GM13977 (cell line): Measurements from ENCODE around the gene GAB3.
A peak's percentile ranks its signal among the peaks of the same experiment; 100 is the strongest.

Source experiments
- DNase-seq: peaks from one replicate; pipeline ENCODE4 v3.0.0; 2012; ENCODE audit warnings: low spot score
- CTCF ChIP-seq: IDR thresholded peaks from 2 replicates; pipeline ENCODE4 v1.5.1; 2012; ENCODE audit warnings: mild to moderate bottlenecking, control low read depth; ENCODE audit not compliant: insufficient read depth; ENCODE audit errors: extremely low read depth, missing control alignments
- in situ Hi-C: fragments of 300-500 bp; cut with MboI; formaldehyde crosslinking; loops from one replicate; pipeline ENCODE4 v1.12.0; 2022; ENCODE audit warnings: low sequenced_read_pairs, low pct_unique_long_range_greater_than_20kb, mixed read lengths, inconsistent platforms; ENCODE audit not compliant: unreplicated experiment

Gene GAB3

GRCh38 chrX:154661170-154661569 lies 89.7 kb downstream of the GAB3 start:
- no peak for DNase-seq
- in situ Hi-C loops: no loop called here
- no peak for TF ChIP-seq CTCF

DNA sequence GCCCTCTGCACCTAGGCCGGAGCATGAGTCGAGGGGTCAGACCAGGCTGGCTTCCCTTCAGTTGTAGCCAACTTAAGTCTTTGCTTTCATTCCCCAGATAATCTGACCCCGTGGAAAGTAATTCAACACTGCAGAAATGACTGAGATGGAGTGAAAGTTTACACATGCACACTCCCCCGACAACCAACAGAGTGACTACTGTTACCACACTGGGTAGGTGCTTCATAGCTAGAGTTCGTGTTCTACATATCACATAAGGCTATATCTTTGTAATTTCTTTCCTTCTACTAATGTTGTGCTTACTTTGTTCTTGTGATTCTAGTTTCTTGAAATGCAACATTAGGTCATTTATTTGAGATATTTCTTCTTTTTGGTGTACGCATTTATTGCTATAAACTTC lies 90.3 kb downstream of the GAB3 start:
- in situ Hi-C loops: no loop called here
- TF ChIP-seq CTCF: no peak
- no peak for DNase-seq

GRCh38 chrX:154658957-154659356 lies 91.9 kb downstream of the GAB3 start:
- no peak for DNase-seq
- in situ Hi-C loops: no loop called here
- no peak for TF ChIP-seq CTCF

DNA sequence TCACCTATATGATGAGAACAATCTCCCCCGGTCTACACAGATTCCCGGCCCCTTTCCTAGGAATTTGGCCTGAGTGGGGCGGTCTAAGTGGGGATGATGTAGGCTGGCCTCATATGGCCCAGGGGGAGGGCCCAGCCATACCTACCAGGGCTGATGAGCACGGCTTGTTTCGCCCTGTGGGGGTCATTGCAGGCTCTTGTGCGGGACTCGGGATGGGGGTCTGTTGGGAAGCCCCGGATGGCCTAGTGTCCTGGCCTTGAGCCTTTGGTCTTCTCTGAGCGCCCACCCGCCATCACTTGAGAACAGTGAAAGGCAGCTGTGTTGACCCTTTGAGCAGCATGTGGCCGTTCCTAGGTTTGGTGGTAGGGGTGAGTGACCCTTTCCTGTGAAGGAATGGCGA lies 92.7 kb downstream of the GAB3 start:
- peak; percentile 10 for DNase-seq
- TF ChIP-seq CTCF: no peak
- in situ Hi-C loops: no loop called here

GRCh38 chrX:154657226-154657805 lies 93.6 kb downstream of the GAB3 start:
- in situ Hi-C loops: no loop called here
- no peak for TF ChIP-seq CTCF
- no peak for DNase-seq

DNA sequence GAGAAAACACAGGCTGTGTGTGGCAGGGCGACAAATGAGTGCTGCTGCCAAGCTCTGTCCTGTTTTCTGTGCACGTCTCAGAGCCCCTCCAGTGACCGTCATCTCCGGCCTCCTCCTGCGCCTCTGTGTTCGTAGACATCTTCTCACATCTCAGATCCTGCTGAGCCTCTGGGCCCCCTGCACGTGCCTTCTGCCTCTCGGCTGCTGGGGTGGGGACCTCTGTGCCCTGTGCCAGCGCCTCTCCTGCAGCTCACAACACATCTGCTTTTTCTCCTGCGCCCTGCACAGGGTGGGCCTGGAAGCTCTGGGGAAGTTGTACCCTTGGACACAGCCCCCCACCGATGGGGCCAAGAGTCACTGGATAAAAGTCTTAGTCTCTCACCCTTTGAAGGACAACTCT lies 95.1 kb downstream of the GAB3 start:
- in situ Hi-C loops: no loop called here
- no peak for TF ChIP-seq CTCF

DNA sequence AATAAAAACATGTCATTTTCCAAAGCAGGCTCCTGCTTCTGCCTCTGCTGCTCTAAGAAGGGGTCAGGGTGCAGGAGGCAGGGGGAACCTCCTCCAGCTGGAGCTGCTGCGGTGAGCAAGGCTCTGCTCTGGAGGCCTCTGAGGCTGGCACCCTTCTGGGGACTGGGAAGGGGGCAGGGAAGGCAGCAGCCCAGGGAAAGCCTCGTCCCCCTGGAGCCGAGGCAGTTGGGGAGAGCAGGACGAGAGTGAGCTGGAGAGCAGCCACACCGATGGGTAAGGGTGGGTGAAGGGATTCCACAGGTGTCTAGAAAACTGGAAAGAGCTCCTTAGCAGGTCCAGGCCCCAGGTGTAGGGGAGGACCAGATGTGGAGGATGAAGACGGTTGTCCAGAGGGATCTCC lies 95.5 kb downstream of the GAB3 start:
- in situ Hi-C loops: no loop called here
- no peak for TF ChIP-seq CTCF

More for the DNA sequence above, 95.1 kb downstream of the GAB3 start:
- DNase-seq: peak; percentile 9

More for the DNA sequence above, 95.5 kb downstream of the GAB3 start:
- DNase-seq: no peak
